ENCODE results near the gene SGMS1.

SGMS1 gene

DNA sequence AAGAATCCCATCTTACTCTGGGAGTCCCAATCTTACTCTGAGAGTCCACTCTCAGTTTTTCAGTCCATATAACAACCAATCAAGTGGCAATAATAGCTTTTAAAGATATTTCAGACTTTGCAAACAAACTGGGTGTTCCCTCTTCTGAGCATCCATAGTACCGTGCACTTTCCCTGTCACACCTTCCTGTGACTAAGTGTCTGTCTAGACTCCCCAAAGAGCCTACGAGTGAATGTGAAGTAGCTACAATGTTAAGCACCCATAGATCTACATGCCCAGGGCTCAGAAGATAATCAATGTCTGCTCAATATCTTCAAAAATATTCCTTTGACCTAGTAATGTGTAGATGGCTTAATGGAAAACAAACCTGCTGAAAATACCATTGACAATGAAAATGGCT, 276.8 kb downstream of the SGMS1 start:
- no peak for DNase-seq (ENCODE audit: low read depth in 2 of 2, low spot score in 1 of 2)

DNA sequence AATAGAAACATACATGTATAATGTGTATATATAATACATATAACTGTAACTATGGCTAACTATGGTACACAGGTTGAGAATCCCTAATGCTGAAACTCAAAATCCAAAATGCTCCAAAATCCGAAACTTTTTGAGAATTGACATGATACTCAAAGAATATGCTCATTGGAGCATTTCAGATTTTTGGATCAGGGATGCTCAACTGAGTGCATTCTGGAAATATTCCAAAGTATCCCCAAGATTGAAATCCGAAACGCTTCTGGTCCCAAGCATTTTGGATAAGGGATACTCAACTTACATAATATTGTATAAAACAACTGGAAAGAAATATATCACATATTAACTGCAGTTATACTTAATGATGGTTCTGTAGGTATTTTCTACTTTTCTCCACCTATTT, 278.2 kb downstream of the SGMS1 start:
- no peak for DNase-seq (ENCODE audit: low read depth in 2 of 2, low spot score in 1 of 2)

DNA sequence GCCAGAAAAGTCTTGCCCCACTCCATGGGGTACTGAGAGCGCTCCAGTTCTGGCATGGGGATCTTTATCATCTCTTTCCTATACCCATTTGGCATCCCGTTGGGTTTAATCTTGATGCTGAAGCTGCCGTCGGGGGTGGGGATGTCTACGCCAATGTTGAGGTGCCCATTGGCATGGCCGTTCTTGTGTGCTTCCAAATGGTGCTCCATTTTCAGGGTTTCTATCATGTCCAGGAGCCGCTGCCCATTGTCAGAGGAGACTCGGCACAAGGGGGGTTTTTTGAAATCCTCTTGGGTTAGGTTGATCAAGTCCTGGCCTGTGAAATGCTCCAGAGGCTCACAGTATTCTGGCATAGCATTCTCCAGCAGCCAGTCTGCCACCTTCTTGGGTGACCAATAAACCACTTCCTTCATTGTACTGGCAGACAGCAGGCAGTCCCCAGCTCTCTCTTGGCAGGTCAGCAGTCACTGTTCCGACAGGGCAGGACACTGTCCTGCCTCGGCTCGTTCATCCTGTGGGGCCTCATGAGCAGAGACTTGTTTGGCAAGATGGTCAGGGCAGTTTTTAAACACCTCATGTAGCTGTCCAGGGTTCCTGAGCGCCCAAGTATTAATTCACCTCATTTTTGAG, 279.9 kb downstream of the SGMS1 start:
- DNase-seq (ENCODE audit: low read depth in 2 of 2, low spot score in 1 of 2), result no peak

DNA sequence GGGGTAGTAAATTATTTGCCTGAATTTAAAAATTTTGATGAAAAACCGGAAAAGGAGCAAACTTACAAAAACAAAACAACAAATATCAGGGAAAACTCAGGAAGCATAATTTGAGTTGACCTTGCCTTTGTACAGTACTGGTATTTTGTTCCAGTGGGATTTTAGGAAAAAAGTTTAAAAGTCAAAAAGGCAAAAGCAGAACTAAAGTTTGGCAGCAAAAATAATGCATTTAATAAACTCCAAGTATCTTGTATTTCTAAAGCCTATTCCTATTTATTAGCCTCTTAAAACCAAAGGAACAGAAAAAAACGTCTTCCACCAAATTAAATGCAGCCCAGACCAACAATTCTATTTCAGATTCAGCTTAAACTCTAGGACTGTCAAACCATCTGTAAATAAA, 281.8 kb downstream of the SGMS1 start:
- DNase-seq (ENCODE audit: low read depth in 2 of 2, low spot score in 1 of 2), result no peak

DNA sequence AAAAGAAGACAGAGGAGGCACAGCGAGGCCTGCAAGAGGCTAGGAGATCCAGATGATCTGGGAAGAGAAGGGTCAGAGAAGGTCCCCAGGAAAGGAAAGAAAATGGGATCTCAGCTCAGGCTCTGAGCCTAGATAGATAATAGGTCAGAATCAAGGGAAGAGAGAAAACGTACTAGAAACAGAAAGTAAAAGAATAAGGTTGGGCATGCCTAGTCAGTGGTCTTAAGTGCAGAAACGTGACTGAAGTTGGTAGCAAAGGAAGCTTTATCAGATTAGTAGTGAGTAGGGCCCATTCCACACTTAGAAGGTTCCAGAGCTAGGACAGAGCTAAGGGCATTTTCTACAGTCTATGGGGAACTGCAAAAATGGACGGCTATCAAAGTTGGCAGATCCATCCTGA, 287.6 kb downstream of the SGMS1 start:
- no peak for DNase-seq (ENCODE audit: low read depth in 2 of 2, low spot score in 1 of 2)

DNA sequence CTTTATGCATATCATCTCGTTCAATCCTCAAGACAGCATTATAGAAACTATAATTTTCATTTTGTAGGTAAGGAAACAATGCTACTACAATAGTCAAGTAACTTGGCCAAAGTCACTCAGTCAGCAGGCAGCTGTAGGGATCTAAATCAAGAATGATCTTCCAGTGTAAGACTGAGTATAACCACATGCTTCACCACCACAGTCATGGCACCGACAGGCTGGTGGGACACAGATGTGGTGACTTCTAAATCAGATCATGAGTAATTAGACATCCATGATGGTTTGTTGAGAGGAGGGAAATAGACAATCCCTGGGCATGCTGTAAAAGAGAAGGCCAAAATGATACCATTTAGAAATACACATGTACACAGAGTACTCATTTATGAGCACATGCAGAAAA, 288.4 kb downstream of the SGMS1 start:
- no peak for DNase-seq (ENCODE audit: low read depth in 2 of 2, low spot score in 1 of 2)

DNA sequence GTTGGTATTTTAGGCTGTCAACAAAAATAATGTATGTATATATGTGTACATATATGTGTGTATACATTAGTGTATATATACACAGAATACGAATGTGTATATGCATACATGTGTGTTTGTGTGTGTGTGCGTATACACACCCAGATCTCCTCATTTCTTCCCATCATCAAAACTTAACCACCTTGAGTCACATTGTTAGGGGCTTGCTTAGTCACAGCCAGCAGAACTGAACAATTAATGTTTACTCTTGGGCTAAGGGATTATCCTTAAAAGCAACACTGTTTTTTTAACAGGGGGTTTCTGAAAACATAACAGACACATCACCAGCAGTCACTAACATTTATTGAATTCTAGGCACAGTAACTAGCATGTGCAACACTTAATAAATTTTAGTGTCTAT, 289.5 kb downstream of the SGMS1 start:
- no peak for DNase-seq (ENCODE audit: low read depth in 2 of 2, low spot score in 1 of 2)

DNA sequence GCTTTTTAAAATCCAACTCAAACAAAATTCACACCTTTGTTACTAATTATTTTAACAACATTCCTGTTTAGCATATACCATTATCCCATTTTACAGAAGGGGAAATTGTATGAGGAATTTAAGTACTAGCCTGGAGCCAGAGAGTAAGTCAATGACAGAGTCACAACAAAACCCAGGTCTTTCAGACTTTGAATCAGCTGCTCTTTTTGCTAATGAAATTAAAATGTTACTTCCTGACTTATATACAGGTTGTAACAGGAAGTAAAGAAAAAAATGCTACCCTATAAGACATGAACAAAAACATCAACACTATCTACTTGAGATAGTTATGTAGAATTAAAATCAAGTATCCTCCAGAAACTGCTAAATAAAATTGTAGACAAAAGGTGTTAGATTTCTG, 289.9 kb downstream of the SGMS1 start:
- no peak for DNase-seq (ENCODE audit: low read depth in 2 of 2, low spot score in 1 of 2)

DNA sequence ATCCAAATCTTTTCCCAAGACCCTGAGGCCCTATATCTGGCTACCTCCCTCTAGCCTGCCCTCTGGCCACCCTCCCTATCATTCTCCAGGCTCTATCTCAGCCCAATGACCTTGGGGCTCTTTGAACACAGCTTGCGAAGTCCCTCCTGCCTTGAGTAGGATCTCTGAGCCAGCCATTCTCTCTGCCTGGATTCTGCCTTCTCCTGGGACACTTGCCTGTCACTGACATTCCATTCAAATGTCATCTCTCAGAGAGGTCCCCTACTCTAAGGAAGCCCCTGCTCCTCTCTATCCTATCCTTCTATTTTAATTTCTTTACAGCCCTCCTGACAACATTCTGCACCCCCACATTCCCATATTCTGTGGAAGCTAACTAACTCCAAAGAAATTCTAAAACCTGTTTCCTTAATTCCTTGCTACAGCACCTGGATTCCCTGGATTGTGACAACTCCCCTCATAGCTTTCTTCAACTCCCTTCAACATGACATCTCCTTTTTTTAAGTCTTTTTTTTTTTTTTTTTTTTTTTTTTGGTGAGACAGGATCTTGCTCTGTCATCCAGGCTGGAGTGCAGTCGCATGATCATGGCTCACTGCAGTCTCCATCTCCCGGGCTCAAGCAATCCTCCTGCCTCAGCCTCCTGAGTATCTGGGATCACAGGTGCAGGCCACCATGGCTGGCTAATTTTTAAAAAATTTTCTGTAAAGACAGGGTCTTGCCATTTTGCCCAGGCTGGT, 291.5 kb downstream of the SGMS1 start:
- no peak for DNase-seq (ENCODE audit: low read depth in 2 of 2, low spot score in 1 of 2)

DNA sequence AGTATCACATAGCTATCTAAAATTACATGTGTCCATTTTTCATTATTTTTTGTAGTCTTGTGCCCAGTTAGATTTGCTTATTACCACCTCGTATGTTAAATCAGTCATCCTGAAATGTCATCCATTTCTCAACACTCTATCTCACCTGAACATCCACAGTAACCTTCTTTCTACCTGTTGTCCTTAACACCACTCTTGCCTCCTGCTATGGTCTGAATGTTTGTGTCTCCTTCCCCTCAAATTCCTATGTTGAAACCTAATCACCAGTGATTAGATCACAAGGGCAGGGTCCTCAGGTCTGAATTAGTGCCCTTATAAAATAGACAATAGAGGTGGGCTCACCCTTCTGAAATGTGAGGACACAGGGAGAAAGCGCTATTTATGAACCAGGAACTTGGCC, 292.3 kb downstream of the SGMS1 start:
- no peak for DNase-seq (ENCODE audit: low read depth in 2 of 2, low spot score in 1 of 2)

DNA sequence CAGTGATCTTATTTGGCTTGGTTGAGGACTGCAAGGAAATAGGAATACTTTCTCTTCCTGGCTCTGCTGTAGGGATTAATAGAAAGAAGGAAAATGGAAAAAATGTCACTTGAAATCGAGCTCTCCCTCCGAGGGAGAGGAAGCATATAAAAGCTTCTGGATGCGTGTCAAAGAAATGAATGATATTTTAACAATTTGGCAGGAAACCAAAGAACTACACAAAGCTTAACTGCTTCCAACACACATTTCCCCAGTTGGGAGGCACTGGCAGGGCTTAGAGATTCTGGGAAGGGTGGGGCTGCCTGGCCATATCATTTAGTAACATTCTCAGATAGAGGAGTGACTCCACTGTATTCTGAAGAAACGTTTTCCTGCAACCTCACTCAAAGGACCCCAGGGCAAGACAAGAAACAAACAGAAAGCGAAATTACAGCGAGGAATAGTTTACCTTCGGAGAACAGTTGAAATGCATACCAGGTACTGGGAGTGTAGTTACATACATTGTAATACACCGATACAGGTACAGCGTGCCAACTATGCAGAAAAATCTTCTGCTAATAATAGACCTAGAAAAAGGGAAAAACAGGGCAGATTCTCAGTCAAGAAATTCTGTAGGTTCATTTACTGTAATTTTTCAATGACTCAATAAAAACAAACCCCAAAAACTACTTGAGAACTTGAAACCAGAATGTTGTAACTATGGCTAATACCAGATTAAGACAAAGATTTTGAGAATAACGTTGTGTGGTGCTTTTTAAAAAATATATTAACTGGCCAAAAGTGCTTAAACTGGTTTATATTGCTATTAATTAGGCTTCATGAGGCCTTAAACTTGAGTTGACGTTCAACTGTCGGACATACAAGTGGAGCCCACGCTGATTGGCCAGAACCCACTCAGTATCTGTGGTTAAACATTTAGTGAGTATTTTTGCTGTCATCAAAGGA, 296.7 kb downstream of the SGMS1 start:
- no peak for DNase-seq (ENCODE audit: low read depth in 2 of 2, low spot score in 1 of 2)

DNA sequence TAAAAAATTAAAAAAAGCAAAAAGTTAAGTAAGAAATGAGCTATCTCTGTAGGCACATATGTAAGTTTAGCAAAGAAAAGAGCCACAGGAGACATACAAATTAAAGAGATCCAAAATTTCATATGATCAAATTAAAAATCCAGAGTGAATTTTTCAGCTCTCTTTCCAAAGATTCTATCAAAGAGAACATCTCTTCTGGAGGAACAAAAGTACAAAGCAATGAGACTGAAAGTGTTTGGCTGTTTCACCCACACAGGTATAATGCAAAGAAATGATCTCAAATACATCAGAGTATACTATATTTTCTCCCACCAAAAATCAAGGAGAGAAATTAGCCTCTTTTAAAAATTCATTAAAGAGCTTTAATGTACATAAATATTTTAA, 297.6 kb downstream of the SGMS1 start:
- DNase-seq (ENCODE audit: low read depth in 2 of 2, low spot score in 1 of 2), result no peak

DNA sequence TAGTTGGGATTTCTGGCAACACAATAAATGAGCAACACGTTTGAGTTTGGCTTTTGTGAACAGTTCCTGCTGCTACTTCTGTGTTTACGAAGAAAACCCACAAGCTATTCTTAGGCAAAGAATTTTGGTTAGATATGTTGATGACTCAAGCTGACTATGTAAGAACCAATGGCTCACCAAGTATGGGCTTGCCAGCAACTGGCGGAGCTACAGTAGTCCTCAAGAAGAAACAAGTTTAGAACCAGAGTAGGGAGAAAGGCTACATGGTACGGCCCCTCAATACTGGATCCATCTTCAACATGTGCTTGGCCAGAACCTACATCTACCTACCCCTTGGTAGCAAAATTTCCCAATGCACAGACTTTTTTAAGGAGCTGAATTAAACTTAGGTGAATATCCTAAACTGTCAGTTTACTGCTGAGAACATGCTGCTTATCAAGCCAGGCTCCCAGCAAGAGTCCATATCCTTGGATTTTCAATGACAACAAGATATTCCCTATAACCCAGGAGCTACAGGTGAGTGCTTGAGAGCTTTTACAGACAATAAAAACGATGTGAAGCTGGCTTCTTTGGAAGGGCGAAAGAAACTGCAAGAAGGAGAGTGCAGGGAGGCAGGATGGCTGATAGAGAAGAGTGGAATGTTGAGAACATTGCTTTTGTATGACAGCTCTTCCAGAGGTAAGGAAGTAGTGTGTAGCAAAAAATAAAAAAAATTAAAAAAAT, 298.1 kb downstream of the SGMS1 start:
- DNase-seq (ENCODE audit: low read depth in 2 of 2, low spot score in 1 of 2), result no peak

DNA sequence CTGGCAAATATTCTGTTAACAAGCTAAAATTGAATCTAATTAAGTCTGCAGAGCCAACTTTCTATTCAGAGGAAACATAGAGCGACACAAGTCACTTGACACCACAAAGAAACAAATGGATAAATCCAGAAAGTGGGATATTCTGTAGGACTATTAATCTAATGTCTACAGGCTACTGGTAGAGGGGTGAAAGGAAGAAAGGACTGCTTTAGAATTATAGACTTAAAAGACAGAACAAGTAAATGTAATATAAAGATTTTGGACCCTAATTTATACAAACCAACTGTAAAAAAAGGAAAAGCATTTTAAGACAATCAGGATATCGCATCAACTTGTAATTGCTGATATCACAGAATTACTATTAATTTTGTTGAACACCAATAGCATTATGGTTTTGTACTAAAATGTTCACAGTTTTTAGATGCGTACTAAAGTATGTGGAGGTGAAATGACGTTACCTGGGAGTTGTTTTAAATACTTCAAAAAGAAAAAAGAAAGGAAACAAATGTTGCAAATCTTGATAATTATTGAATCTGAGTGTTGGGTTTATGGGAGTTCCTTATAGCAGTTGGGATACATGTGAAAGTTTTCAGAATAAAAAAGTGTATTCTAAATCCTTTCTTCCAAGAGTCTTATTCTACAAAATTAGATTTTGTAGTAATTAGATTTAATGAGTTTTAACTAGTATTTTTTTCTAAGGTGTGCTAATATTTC, 298.9 kb downstream of the SGMS1 start:
- no peak for DNase-seq (ENCODE audit: low read depth in 2 of 2, low spot score in 1 of 2)

DNA sequence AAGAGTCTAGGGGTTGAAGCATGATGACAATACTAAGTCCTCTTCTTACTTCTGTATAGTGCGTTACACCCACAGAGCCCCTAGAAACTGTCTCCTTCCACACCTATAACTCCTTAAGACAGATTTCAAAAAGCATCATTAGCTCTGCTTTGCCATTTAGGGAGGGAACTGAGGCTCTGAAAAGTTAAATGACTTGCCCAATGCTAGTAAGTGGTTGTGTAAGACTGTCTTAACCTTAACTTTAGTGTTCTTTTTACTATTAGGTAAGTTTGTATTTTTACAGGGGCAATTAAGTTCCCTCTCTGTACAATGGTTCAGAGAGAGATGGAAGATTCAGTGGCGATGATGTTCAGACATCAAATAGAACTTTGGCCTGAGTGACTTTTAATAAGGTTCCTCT, 299.7 kb downstream of the SGMS1 start:
- no peak for DNase-seq (ENCODE audit: low read depth in 2 of 2, low spot score in 1 of 2)

DNA sequence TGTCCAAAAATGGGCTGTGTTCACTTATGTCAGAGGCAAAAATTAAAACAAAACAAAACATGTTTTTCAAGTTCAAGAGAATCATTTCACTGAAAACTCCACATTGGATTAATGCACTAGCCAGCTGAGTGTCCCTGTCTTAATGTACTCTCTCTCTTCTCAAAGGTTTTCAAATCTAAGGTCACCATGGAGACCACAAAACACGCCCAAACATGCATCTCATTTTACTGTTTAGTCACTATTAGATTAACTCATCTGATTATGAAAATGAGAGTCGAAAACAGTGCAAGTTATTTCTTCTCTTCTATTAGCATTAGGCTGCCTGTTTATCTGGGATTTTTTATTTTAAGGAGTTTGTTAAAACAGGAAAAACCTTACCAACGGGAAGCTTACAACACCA, 301.7 kb downstream of the SGMS1 start:
- DNase-seq (ENCODE audit: low read depth in 2 of 2, low spot score in 1 of 2), result no peak

DNA sequence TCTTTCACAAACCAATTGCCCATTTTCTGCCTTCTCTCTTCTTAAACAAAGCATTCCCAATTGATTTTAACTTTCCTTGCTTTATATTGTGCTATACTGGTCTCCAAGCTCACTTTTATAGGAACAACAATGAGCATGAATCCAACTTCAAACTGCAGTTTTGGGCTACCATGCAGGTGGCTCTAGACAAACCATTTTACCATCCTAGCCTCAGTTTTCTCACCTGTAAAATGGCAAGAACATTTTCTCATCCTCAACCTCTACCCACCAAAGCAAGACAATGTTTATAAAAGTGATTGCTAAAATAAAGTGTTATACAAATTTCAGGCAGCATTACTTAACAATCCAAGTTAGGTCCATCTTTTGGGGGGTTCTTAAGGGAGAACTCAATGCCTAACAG, 305.6 kb downstream of the SGMS1 start:
- DNase-seq (ENCODE audit: low read depth in 2 of 2, low spot score in 1 of 2), result no peak

DNA sequence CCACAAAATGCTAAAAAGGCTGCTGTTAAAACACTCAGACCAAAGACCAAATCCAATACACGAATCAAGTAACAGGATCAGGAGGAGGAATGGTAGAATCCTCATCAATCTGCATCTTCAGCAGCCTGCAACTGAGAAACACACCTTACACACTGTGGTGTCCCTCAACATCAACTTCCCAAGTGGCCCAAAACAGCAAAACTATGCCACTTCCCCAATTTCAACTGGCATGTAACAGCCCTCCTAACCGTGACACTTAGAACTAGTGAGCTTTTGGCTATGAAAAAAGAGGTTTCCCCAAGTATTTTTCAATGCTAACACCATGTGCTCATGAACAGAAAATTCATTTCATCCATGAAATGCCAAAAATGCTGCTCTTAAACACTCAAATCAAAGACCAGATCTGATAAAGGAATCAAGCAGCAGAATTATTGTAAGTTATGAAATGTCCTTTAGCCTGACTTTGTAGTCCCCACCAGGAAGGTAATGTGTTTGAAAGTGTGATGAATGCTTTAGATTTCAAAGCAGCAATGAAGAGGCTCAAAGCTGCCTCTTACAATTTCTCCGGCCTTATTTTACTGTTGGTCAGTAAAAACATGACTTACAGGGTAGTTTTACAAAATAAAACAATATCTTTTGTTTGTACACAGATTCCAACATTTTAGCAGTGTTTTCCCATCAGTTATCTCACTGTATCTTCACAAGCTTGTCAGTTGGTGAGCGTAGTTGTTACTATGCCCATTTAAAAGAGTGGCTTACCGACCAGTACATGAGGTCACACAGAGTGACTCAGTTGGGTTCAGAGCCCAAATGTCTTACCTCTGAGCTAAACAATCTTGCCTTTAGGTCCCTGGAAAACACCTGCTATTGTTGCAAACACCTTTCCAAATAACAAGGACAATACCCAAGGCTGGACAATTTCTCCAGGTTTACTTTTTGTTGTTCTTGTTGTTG, 306.8 kb downstream of the SGMS1 start:
- no peak for DNase-seq (ENCODE audit: low read depth in 2 of 2, low spot score in 1 of 2)

DNA sequence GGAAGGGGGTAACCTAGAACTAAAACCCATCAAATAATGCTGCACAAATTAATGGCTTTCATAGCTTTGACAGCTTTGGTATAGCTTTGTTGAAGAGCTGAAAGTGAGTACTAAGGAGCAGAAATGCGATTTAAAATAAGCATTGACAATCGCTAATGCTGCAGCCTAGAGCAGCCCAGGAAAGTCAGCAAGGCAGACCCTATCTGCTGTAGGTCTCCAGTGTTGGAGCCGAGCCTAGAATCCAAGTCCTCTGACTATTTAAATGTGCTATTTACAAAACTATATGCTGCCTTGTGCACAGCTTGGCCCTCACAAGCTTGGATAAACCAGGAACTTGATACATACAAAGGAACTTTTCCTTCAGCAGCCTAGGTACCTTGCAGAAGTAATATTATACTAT, 307.6 kb downstream of the SGMS1 start:
- no peak for DNase-seq (ENCODE audit: low read depth in 2 of 2, low spot score in 1 of 2)

DNA sequence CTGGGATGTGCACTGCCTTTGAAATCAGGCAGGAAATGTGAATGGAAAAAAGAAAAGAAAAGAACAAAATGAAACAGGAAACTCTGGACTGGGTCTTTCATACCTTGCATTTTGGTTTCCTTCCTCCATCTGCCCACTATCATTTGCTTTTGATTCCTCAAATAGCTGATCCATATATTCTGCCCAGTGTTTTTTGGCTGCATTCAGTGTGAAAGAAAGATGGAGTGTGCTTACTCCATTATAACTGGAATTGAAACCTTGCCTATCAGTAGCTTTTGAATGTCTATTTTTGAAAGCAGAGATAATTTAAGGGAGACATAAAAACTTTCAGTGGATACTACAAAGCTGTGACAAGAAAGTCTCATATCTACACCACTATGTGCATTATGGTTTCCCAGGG, 308.3 kb downstream of the SGMS1 start:
- DNase-seq (ENCODE audit: low read depth in 2 of 2, low spot score in 1 of 2), result no peak
